HG02623 (cell line): ENCODE measurements around the gene RBBP6.
"Not testable (repeated sequence)": the region's sequence is repeated elsewhere in the genome, so short reads cannot be mapped to it uniquely, and the experiment has no call there.

ENCODE experiments used
- ATAC-seq: cut with Tn5 transposase; IDR thresholded peaks from one replicate; pipeline ENCODE4 v1.9.1; 2021; ENCODE audit warnings: moderate library complexity; ENCODE audit not compliant: unreplicated experiment

The RBBP6 gene, protein sequence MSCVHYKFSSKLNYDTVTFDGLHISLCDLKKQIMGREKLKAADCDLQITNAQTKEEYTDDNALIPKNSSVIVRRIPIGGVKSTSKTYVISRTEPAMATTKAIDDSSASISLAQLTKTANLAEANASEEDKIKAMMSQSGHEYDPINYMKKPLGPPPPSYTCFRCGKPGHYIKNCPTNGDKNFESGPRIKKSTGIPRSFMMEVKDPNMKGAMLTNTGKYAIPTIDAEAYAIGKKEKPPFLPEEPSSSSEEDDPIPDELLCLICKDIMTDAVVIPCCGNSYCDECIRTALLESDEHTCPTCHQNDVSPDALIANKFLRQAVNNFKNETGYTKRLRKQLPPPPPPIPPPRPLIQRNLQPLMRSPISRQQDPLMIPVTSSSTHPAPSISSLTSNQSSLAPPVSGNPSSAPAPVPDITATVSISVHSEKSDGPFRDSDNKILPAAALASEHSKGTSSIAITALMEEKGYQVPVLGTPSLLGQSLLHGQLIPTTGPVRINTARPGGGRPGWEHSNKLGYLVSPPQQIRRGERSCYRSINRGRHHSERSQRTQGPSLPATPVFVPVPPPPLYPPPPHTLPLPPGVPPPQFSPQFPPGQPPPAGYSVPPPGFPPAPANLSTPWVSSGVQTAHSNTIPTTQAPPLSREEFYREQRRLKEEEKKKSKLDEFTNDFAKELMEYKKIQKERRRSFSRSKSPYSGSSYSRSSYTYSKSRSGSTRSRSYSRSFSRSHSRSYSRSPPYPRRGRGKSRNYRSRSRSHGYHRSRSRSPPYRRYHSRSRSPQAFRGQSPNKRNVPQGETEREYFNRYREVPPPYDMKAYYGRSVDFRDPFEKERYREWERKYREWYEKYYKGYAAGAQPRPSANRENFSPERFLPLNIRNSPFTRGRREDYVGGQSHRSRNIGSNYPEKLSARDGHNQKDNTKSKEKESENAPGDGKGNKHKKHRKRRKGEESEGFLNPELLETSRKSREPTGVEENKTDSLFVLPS (N-terminal part only)

DNA sequence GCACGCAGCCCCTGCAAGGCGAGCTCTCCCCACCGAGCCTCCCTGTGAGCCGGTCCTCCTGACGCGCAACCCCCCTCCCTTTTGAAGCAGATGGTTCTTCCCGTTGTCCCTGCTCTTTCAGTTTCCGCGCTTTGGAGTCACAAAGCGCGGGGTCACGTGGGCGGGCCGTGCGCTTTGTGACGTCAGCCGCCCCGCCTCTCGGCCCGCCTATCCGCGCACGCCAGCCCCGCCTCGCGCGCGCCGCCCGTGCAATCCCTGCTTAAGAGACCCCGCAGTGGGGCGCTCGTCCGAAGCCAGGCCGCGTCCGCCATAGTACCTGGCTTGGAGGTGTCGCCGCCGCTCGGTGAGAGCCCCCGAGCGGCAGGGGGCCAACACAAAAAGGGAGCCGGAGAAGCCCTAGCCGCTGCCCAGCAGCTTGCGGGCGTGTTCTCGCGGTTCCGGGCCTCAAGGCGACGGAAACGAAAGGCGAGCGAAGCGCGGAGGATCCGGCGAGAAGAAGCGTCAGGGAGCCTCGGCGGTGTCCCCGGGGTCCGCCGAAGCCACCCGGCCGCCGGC is at the start of gene RBBP6:
Gene RBBP6 (plus strand): TSS at position 272 of the 555 bp plus-strand sequence. CDS start 1,061 bp downstream, outside the sequence.
- peak; percentile 91 for ATAC-seq

DNA sequence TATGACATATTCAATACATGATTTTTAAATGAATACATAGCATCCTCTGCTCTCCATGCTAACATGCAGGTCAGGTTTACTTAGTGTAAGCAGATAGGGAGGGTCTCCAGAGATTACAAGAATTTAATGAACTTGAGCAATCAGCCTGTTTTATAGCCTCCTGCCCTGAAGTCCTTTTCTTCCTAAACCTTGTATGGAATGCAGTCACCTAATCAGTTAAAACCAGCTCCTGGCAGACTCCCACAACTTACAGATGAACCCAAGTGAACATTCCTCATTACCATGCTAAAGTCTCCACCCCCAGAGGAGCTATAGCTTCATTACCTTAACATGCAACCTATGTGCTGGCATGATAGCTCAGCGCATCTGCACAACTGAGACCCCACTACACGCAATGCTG is 48.5 kb upstream of the RBBP6 start:
- no peak for ATAC-seq

DNA sequence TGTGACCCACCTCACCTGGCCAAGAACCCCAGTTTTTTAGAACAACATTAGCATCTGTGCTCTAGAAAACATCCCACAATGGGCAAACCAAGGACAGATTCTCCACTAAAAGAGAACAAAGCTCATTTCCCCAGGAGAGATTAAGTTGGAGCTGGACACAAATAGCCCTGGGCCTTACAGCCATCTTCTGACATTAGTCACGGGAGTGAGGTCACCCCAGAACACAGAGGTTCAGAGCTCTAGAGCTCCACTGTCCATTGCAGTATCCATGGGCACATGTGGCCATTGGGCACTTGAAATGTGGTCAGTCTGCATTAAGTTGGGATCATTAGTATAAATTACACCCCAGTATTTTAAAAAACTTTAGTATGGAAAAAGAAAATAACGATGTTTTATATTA is 47.6 kb upstream of the RBBP6 start:
- no peak for ATAC-seq

DNA sequence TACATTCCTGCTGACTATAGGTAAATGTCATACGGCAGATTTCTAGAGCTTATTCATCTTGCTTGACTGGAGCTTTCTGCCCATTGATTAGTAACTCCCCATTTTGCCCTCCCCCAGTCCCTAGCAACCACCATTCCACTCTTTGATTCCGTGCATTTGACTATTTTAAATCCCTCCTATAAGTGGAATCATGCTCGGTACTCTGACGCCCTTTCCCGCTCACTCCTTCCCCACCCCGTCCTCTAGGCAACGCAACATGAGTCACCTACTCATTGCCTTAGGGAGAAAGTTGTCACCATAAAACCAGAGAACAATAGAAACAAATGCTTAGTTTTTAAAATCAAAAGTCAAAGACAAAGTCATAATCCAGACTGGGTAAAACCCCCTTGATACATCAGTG is 45.5 kb upstream of the RBBP6 start:
- no peak for ATAC-seq

DNA sequence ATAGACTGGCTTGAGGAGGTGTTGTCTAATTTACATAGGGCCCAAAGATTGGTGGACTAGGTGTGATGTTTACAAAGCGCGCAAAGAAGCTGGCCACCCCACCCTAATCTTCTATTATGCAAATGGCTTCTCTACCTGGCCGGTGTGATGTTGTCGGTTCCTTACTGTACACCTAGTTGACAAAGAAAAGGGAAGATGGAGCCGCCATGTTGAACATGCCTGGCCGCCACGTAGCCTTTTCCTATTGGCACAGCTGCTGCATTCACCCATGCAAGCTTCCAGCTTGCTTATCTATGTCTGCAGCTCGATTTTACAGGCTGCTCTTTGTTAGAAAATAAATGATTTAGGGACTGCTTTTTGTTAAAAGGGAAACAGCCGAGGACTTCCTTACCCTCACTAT is 44.2 kb upstream of the RBBP6 start:
- not testable (repeated sequence) for ATAC-seq

DNA sequence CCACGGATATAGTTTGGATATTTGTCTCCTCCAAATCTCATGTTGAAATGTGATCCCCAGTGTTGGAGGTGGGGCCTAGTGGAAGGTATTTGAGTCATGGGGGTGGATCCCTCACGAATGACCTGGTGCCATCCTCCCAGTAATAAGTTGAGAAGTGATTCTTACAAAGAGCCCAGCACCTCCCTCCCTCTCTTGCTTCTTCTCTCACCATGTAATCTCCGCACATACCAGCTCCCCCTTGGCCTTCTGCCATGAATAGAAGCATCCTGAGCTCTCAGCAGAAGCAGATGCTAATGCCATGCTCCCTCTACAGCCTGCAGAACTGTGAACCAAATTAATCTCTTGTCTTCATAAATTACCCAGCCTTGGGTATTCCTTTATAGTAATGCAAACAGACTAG is 41.9 kb upstream of the RBBP6 start:
- no peak for ATAC-seq

DNA sequence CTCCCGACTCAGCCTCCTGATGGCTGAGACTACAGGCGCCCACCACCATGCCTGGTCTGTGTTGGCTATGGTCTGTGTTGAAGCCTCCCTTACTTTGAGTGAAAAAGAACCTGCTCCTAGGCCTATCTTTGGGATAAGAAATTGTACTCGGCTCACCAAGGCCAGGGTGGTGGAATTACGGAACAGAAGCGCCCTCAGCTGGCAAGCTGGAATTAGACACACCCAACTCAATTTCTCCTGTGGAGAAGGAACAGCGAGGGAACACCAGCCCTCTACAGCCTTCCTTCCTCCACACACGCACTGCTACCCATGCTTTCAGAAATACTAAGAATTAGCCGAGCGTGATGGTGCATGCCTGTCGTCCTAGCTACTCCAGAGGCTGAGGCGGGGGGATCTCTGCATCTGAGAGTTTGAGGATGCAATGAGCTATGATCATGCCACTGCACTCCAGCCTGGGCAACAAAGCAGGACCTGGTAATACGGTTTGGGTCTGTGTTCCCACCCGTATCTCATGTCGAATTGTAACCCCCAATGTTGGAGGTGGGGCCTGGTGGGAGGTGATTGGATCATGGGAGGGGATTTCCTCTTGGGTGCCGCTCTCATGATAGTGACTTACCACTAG is 40.1 kb upstream of the RBBP6 start:
- ATAC-seq = no peak

DNA sequence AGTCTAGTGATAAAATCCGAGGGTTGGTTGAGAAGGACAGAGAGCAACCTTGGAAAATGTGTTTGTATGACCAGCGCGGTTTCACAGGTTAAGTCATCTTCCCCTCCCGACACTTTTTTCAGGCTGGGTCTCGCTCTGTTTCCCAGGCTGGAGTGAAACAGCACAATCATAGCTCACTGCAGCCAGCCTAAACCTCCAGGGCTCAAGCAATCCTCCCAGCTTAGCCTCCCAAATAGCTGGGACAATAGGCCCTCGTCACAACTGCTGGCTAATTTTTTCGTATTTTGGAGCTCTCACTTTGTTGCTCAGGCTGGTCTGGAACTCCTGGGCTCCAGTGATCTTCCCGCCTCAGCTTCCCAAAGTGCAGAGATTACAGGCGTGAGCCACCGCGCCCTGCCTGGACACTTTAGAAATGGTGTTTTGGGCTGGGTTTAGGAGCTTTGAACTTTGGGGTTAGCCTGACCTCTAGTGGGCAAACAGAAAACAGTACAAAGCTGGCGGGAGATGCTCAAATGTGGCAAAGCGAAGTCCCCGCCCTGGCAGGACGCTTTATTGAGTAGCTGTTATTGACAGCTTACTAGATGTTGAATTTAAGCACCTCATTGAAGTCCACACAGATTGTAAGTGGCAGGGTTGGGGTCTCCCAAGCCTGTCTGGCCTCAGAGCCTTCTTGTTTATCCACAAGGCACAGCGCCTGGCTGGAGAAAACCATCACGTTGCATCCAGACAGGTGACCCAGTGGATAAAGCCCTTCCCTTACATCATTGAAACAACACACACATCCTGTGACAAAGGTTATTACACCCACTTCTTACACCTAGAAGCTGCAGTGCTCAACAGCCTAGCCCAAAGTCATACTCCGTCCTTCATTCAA is 34.7 kb upstream of the RBBP6 start:
- no peak for ATAC-seq

DNA sequence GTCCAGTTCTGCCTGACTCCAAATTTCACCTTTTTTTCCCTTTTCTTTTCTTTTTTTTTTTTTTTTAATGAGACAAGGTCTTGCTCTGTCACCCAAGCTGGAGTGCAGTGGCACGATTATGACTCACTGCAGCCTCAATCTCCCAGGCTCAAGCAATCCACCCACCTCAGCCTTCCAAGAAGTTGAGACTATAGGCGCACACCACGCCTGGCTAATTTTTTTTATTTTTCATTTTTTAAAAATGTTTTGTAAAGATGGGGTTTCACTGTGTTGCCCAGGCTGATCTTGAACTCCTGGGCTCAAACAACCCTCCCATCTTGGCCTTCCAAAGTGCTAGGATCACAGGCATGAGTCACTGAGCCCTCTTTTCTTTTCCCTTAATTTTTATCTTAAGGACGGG is 33.4 kb upstream of the RBBP6 start:
- ATAC-seq = no peak

DNA sequence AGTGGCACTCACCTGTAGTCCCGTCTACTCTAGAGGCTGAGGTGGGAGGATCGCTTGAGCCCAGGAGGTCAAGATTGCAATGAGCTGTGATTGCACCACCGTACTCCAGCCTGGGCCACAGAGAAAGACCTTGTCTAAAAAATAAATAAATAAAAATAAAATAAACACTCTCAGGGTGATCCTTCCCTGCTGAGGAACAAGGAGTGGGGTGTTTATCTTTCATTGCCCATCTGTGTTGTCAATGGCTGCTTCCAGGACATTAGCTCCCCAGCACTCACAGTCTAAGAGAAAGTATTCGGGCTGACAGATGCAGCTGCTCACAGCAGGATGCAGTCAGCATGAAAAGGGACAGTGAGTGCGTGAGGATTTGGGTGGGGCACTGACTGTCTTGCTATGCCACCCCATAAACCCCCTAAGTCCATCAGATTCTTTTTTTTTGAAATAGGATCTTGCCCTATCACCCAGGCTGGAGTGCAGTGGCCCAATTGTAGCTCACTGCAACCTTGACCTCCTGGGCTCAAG is 31.3 kb upstream of the RBBP6 start:
- no peak for ATAC-seq

DNA sequence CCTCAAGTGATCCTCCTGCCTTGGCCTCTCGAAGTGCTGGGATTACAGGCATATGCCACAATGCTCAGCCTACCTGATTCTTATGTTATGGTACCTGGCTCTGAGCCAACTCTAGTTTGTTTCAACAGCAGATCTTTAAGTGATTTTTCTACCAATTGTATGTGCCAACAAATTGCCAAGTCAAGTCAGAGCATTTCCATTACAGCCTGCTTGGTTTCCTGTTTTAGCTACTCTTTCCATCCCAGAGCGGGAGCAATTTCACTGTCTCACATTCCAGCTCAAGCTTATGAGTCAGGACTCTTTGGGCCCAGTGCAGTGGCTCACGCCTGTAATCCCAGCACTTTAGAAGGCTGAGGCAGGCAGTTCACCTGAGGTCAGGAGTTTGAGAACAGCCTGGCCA is 30.8 kb upstream of the RBBP6 start:
- ATAC-seq = no peak

DNA sequence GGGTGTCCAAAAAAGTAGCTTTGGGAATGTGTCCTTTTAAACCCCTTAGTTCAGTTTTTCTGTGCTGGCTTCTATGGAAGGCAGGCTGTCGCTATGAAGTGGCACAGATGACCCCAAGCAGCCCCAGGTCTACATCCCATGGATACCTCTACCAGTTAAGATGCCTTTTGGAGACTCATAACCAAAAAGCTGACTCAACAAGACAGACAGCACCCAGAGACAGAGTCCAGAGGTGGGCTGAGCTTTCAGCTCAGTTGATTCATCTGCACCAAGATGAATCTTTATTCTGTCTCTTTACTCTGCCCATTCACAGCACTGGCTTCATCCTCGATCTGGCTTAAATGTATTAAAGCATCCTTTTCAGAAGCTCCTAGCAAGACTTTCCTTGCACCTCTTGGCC is 29.8 kb upstream of the RBBP6 start:
- no peak for ATAC-seq

DNA sequence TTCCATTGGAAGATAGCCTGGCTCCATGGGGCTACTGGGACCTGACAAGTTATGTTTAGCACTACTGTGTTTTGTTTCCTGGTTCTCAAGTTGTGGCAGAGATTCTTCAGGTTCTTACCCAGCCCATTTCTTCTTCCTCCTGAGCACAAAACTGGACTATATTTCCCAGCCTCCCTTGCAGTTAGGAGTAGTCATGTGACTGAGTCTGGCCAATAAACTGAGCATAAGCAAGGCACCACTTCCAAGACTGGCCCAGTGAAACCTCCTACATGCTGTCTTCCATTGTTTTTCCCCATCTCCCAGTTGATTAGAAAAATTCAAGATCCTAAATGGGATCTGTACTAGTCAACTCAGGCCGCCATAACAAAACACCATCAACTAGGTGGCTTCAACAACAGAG is 28.2 kb upstream of the RBBP6 start:
- ATAC-seq = no peak

DNA sequence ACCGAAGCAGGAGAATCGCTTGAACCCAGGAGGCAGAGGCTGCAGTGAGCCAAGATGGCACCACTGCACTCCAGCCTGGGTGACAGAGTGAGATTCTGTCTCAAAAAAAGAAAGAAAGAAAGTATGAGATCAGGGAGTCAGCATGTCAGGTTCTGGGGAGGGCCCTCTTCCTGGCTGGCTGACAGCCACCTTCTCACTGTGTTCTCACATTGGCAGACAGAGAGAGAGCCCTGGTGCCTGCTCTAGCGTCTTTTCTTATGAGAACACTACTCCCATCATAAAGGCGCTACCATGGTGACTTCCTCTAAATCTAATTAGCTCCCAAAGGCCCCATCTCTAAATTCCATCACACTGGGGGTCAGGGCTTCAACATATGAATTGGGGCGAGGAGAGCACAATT is 27.6 kb upstream of the RBBP6 start:
- no peak for ATAC-seq

DNA sequence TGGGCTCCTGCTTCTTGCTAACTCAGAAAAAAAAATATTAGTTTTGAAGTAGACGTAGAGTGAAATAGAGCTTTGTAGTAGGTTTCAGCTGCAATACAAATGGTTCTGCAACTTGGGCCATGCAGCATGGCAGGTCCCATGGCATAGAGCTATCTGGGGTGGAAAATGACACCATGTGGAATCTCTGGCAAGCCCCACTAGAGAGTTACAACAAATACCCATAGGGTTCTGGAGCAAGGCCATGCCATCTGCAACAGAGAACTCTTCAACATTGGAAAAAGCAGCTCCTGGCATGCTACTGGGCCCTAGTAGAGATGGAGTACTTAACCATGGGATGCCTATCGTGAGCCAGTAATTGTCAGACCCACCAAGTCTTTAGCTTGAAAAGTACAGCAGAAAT is 25.3 kb upstream of the RBBP6 start:
- no peak for ATAC-seq

DNA sequence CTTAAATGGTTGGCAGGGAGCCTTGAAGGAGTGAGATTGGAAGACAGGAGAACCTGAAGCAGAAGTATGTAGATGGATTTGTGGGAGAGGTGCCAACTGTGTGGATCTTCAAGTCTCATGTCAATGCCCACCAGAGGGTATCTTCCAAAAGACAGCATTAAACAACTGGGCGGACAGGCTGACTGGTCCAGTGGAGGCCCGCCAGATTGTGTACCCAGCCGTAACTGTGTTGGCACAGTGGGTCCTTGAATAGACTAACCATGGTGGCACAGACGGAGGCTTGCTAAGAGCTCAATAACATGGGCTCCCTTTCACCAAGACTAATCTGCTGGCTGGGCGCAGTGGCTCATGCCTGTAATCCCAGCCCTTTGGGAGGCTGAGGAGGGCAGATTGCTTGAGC is 24.2 kb upstream of the RBBP6 start:
- ATAC-seq = no peak

DNA sequence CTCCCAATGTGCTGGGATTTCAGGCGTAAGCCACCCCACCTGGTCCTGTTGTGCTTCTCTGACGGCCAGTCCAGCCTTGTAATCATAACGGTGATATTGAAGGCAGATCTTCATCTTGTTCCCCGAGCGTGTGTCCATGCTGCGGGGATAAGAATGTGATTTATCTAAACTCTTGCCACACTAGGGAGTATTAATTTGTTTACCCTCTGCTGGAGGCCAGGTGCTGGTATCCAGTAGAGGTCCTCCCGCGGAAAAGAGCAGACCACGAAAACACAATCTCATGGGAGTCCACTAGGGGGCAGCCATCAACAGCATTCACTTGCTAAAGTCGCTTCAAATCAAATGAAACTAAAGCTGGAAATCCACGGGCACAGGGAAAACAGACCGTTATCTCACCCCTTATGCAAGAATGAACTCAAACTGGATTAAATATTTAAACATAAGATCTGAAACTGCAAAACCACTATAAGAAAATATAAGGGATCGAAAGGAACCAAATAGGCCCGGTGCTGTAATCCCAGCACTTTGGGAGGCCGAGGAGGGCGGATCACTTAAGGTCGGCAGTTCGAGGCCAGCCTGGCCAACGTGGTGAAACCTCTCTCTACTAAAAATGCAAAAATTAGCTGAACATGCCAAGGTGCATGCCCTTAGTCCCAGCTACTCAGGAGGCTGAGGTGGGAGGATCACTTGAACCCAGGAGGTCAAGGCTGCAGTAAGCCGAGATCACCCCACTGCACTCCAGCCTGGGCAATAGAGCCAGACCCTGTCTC is 22.3 kb upstream of the RBBP6 start:
- ATAC-seq = no peak

DNA sequence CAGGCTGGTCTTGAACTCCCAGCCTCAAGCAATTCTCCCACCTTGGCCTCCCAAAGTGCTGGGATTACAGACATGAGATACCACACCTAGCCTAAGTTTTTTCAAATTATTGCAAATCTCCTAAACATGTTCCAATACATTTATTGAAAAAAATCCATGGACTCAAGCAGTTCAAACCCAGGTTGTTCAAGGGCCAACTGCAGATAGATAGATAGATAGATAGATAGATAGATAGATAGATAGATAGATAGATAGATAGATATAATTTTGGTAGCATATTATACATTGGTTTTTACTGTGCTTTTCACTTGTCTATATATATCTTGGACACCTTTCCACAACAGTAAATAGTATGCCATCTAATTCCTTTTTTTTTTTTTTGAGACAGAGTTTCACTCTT is 20.9 kb upstream of the RBBP6 start:
- no peak for ATAC-seq

DNA sequence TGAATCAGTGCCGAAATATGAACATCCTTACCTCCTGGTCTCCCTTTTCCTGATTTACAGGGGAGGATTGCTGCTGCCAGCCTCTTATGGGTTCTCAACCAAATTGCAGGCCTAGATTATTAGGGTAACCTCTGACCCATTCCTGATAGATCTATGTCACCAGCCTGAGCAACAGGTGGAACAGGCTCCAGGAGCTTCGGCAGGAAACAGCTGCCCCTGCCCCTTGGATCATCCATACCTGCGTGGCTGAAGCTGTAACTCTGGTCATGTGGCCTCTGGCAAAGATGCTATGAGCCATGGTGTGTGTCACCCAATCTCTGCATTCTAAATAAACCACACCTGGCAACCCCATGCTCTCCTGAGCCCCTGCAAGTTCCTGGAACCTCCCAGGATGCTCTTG is 18.4 kb upstream of the RBBP6 start:
- no peak for ATAC-seq
